H54 (cell line): Measurements from ENCODE around the gene CTPS2.

Experiments
- DNase-seq: peaks from one replicate; pipeline ENCODE4 v3.0.0; 2011; ENCODE audit warnings: low spot score, mixed read lengths; ENCODE audit not compliant: insufficient read length
- FAIRE-seq: peaks from 3 replicates; lab custom pipeline; 2011; peaks lifted over from hg19 to GRCh38; lab: Jason Lieb, UNC
- POLR2A ChIP-seq: IDR thresholded peaks from 2 replicates; pipeline ENCODE4 v1.6.1; 2011; ENCODE audit warnings: low read depth, mild to moderate bottlenecking, low read length

CTPS2 gene

DNA sequence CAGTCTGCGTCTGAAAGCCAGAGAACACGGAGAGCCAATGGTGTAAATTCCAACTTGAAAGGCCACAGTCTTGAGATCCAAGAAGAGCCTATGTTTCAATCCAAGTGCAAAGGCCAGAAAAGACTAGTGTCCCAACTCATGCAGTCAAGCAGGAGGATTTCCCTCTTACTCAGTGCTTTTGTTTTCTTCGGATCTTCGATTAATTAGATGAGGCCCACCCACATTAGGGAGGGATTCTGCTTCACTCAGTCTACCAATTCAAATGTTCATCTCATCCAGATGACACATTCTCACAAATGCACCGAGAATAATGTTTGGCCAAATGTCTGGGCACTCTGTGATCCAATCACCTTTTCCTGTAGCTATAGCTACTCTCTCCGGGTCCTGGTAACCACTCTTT, 154.0 kb downstream of the CTPS2 start:
- FAIRE-seq (no peak), DNase-seq (no peak)
- no peak for TF ChIP-seq POLR2A

DNA sequence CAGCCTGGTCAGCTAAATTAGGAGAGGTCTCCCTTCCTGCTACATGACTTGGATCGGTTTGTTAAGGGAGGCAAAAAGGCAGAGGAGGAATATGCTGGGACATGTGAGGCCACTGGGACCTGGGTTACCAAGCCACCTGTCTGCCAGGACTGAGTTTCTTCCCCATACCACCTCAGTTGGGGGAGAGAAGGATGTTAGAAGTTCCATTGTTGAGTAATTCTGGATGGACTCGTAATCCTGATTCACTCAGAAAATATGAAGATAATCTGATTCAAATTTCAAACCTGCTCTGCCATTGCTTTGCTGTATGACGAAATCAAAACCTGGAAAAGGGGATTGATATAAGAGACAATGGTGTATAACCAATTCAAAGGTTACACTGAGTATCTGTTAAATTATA, 159.9 kb downstream of the CTPS2 start:
- no peak for DNase-seq
- no peak for TF ChIP-seq POLR2A
- FAIRE-seq = no peak

DNA sequence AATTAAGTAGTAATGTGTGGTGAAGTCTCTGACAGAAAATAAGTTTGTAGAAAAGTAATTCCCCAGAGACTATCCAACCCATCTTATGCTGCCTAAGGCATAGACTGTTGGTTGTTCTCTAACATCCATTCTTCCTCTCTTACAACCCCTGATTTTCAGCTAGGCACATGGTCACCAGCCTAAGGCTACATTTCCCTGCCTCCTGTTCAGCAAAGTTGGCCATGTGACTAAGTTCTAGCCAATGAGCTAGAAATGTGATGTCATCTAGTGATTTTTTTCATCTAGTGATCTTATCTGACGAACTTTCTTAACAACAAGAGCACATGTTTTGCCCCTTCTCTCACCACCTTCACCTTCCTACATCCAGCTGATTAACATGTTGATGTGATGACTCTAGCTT, 164.8 kb downstream of the CTPS2 start:
- no peak for DNase-seq
- FAIRE-seq = no peak
- TF ChIP-seq POLR2A = no peak

DNA sequence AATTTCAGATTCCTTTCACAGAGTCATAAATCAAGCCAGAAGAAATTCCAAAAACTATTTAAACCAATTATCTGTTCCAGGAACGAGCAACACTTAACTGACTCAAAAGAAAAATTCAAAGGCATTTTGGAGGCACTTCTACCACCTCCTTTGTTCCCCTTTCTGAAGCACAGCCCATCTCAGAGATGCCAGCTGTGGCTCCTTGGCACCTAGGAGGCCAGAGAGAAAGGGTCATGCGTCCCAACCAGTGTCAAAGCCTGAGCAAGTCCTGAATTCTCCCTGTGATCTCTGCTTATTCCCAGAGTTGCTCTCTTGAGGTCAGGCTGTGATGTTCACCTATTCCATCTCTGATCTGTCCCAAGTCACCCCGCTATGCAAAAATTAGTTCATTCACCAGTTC, 167.5 kb downstream of the CTPS2 start:
- FAIRE-seq (no peak), DNase-seq (no peak)
- no peak for TF ChIP-seq POLR2A
